ENCODE data around the gene INTS15. TPM values are rescaled to one million over a fixed set of nuclear protein-coding genes. Genes with fewer than 3 reads are reported as not detected.

Gene INTS15
- total RNA-seq, 1 donor from 2014 or later, result 18.6 TPM

DNA sequence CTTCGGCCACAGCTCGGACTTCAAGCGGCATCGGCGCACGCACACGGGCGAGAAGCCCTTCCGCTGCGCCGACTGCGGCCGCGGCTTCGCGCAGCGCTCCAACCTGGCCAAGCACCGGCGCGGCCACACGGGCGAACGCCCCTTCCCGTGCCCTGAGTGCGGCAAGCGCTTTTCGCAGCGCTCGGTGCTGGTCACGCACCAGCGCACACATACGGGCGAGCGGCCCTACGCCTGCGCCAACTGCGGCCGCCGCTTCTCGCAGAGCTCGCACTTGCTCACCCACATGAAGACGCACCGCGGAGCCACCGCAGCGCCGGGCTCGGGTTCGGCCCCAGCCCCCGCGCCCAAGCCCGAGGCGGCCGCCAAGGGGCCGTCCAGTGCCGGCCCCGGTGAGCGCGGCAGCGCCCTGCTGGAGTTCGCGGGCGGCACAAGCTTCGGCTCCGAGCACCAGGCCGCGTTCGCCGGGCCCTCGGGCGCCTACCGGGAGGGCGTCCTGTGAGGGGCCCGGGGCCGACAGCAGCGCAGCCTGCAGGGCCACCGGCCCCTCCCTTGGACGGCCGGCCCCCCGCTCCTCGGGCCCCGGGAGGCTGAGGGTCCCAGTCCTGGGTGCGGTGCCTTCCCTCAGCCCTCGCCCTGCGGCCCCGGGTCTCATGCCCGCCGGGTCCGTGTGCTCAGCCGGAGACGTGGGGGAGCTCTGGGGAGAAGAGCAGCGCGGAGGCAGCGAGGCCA is 64.5 kb downstream of the INTS15 start:
- no peak for TF ChIP-seq EZH2 (IDR thresholded peaks at IDR 0.05; ENCODE audit: insufficient read depth, low read length)
- TF ChIP-seq, protein P1, sequence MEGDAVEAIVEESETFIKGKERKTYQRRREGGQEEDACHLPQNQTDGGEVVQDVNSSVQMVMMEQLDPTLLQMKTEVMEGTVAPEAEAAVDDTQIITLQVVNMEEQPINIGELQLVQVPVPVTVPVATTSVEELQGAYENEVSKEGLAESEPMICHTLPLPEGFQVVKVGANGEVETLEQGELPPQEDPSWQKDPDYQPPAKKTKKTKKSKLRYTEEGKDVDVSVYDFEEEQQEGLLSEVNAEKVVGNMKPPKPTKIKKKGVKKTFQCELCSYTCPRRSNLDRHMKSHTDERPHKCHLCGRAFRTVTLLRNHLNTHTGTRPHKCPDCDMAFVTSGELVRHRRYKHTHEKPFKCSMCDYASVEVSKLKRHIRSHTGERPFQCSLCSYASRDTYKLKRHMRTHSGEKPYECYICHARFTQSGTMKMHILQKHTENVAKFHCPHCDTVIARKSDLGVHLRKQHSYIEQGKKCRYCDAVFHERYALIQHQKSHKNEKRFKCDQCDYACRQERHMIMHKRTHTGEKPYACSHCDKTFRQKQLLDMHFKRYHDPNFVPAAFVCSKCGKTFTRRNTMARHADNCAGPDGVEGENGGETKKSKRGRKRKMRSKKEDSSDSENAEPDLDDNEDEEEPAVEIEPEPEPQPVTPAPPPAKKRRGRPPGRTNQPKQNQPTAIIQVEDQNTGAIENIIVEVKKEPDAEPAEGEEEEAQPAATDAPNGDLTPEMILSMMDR (IDR thresholded peaks at IDR 0.05; ENCODE audit: insufficient read depth, low read depth, low read length), result no peak
- H3K36me3 ChIP-seq (ENCODE audit: insufficient read depth, low read length), result no peaks in the 10 kb centered on the region
- H3K4me3 ChIP-seq (ENCODE audit: insufficient read depth, low read depth, low read length), result no peak overlapping the region
- H3K4me2 ChIP-seq (ENCODE audit: low read length), result no peak overlapping the region
- no peak overlapping the region for H2AFZ ChIP-seq (ENCODE audit: low read depth, low read length)
- peaks cover 17% of the 10 kb centered on the region for H4K20me1 ChIP-seq (ENCODE audit: insufficient read depth, low read length)
- H3K79me2 ChIP-seq (ENCODE audit: insufficient read depth, low read length), result no peaks in the 10 kb centered on the region
- Mint-ChIP-seq H3K27me3 (ENCODE audit: low read depth, unreplicated experiment) (no peaks in the 10 kb centered on the region), H3K9me3 (ENCODE audit: unreplicated experiment) (peaks cover 18% of the 10 kb centered on the region), H3K4me1 (ENCODE audit: low read depth, unreplicated experiment) (peaks cover 7% of the 10 kb centered on the region), H3K36me3 (ENCODE audit: low read depth, unreplicated experiment) (peaks cover 37% of the 10 kb centered on the region), H3K27ac (ENCODE audit: unreplicated experiment) (no peak overlapping the region), H3K4me3 (ENCODE audit: unreplicated experiment) (no peak overlapping the region)
- no peaks in the 10 kb centered on the region for H3K4me1 ChIP-seq (ENCODE audit: insufficient read depth, low read length)
- no peak overlapping the region for H3K9ac ChIP-seq (ENCODE audit: low read length)
- H3K27ac ChIP-seq (ENCODE audit: low read depth, low read length), result no peak overlapping the region
- FAIRE-seq, result no peak
- no peaks in the 10 kb centered on the region for H3K27me3 ChIP-seq (ENCODE audit: insufficient read depth, low read length)
- DNase-seq (ENCODE audit: low read depth), result no peak
- H3K9me3 ChIP-seq (ENCODE audit: insufficient read depth, low read depth, low read length), result peaks cover 4% of the 10 kb centered on the region

DNA sequence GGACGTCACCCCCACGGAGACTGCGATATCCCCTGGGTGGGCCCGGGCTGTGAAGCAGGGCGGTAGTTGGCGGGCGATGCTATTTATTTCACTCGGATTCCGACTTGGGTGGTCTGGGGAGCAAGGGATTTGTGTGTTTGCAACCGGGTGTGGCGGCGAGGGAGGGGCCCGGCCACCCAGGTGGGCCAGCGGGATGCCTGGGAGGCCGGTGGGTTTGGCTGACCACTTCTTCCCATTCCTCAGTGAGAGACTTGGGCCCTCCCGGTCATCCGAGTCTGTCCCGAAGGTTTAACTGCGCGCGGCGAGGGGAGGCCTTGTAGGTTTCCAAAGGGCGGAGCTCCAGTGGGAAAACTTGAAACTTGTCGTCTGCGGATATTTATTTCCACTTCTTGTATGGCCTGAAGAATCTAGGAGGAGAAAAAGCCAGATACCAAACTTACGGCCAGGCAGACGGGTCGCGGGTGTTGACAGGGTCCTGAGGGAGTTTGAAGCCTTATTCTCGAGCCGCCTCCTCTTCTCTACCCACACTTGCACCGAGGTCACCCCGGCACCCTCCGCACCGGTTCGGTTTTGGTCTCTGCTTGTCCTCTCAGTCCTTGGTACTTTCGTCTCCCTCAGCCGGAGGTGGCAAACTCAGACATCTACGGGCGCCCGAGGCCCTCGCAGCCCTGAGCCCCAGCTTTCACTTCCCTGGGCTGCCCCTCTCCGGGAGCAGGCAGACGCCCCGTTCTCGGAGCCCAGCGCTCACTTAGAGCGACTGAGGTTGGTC is 65.2 kb downstream of the INTS15 start:
- Mint-ChIP-seq H3K27me3 (ENCODE audit: low read depth, unreplicated experiment) (no peaks in the 10 kb centered on the region), H3K4me3 (ENCODE audit: unreplicated experiment) (no peak overlapping the region), H3K27ac (ENCODE audit: unreplicated experiment) (no peak overlapping the region), H3K9me3 (ENCODE audit: unreplicated experiment) (peaks cover 18% of the 10 kb centered on the region), H3K36me3 (ENCODE audit: low read depth, unreplicated experiment) (peaks cover 37% of the 10 kb centered on the region), H3K4me1 (ENCODE audit: low read depth, unreplicated experiment) (peaks cover 7% of the 10 kb centered on the region)
- Histone ChIP-seq H4K20me1 (ENCODE audit: insufficient read depth, low read length) (peaks cover 10% of the 10 kb centered on the region), H3K27me3 (ENCODE audit: insufficient read depth, low read length) (no peaks in the 10 kb centered on the region), H3K4me1 (ENCODE audit: insufficient read depth, low read length) (no peaks in the 10 kb centered on the region), H3K4me3 (ENCODE audit: insufficient read depth, low read depth, low read length) (no peak overlapping the region), H3K4me2 (ENCODE audit: low read length) (no peak overlapping the region), H3K9me3 (ENCODE audit: insufficient read depth, low read depth, low read length) (peaks cover 4% of the 10 kb centered on the region), H3K27ac (ENCODE audit: low read depth, low read length) (no peak overlapping the region), H3K79me2 (ENCODE audit: insufficient read depth, low read length) (no peaks in the 10 kb centered on the region), H3K36me3 (ENCODE audit: insufficient read depth, low read length) (no peaks in the 10 kb centered on the region), H3K9ac (ENCODE audit: low read length) (no peak overlapping the region), H2AFZ (ENCODE audit: low read depth, low read length) (no peak overlapping the region)
- no peak for TF ChIP-seq EZH2 (IDR thresholded peaks at IDR 0.05; ENCODE audit: insufficient read depth, low read length)
- TF ChIP-seq, protein P1 (IDR thresholded peaks at IDR 0.05; ENCODE audit: insufficient read depth, low read depth, low read length), result no peak
- DNase-seq (ENCODE audit: low read depth) (no peak), FAIRE-seq (no peak)

All from astrocyte (in vitro differentiated cells and primary cell).